CD14-positive monocyte (primary cell): ENCODE measurements around the gene ACSL6. TPM values are rescaled to one million over a fixed set of nuclear protein-coding genes. Genes with fewer than 3 reads are reported as not detected.
"Not testable (repeated sequence)": the region's sequence is repeated elsewhere in the genome, so short reads cannot be mapped to it uniquely, and the experiment has no call there.

Source experiments
- DNase-seq, 3 donors: peaks; one replicate each; pipeline ENCODE4 v3.0.0-alpha.2; 2011 to 2022
- H2AFZ ChIP-seq: 2 replicates; pipeline ENCODE4 v1.6.0; 2012; ENCODE audit warnings: mild to moderate bottlenecking, low read depth, low read length, inconsistent platforms; ENCODE audit not compliant: insufficient read depth, poor library complexity, severe bottlenecking
- H3K27ac ChIP-seq, 2 donors: 1 replicate in 1 of 2; 2 replicates in 1 of 2; pipeline ENCODE4 v1.5.1; 2012 to 2013; ENCODE audit warnings: low read length in 2 of 2, control low read depth in 1 of 2, inconsistent platforms in 1 of 2, low read depth in 1 of 2, mild to moderate bottlenecking in 1 of 2
- H3K27me3 ChIP-seq, 2 donors: one replicate each; pipeline versions ENCODE4 v1.6.0 to v1.6.1; 2011 to 2013; ENCODE audit warnings: low read length in 2 of 2; ENCODE audit not compliant: control insufficient read depth in 2 of 2, insufficient read depth in 2 of 2
- H3K36me3 ChIP-seq, 2 donors: replicated peaks in 1 of 2; 1 replicate in 1 of 2; 2 replicates in 1 of 2; pipeline versions ENCODE4 v1.5.1 to v1.6.1; 2012 to 2013; ENCODE audit warnings: low read length in 2 of 2, control low read depth in 1 of 2, inconsistent platforms in 1 of 2, mild to moderate bottlenecking in 1 of 2; ENCODE audit not compliant: insufficient read depth in 2 of 2, control insufficient read depth in 1 of 2
- H3K4me1 ChIP-seq, 2 donors: 1 replicate in 1 of 2; 2 replicates in 1 of 2; pipeline versions ENCODE4 v1.5.1 to v1.6.1; 2012 to 2013; ENCODE audit warnings: low read length in 2 of 2, control low read depth in 1 of 2, inconsistent platforms in 1 of 2, mild to moderate bottlenecking in 1 of 2, moderate library complexity in 1 of 2; ENCODE audit not compliant: insufficient read depth in 2 of 2, control insufficient read depth in 1 of 2
- H3K4me2 ChIP-seq: replicated peaks from 2 replicates; pipeline ENCODE3; 2012; ENCODE audit warnings: low read length, moderate library complexity, mild to moderate bottlenecking; ENCODE audit not compliant: poor library complexity, severe bottlenecking; ENCODE audit errors: extremely low read depth
- H3K4me3 ChIP-seq, 3 experiments: fragments of 200-600 bp in 1 of 3; sonication (generic) in 1 of 3; replicated peaks in 1 of 3; 1 replicate in 2 of 3; 2 replicates in 1 of 3; pipeline ENCODE4 v1.5.1; 2011 to 2013; ENCODE audit warnings: low read length in 3 of 3, mild to moderate bottlenecking in 3 of 3, control low read depth in 2 of 3, low read depth in 2 of 3, inconsistent platforms in 1 of 3, moderate library complexity in 1 of 3
- H3K79me2 ChIP-seq: 2 replicates; pipeline ENCODE4 v1.6.0; 2012; ENCODE audit warnings: mild to moderate bottlenecking, control low read depth, inconsistent platforms, low read length, moderate library complexity; ENCODE audit not compliant: insufficient read depth
- H3K9ac ChIP-seq: 2 replicates; pipeline ENCODE4 v1.6.0; 2017; ENCODE audit warnings: low read length, mild to moderate bottlenecking; ENCODE audit not compliant: insufficient read depth, poor library complexity, severe bottlenecking
- H3K9me3 ChIP-seq, 2 donors: replicated peaks in 1 of 2; 1 replicate in 1 of 2; 2 replicates in 1 of 2; pipeline versions ENCODE4 v1.5.1 to v1.6.1; 2012 to 2013; ENCODE audit warnings: low read length in 2 of 2, control low read depth in 1 of 2; ENCODE audit not compliant: control insufficient read depth in 1 of 2, insufficient read depth in 1 of 2
- H4K20me1 ChIP-seq: 2 replicates; pipeline ENCODE4 v1.6.0; 2012; ENCODE audit warnings: mild to moderate bottlenecking, low read length, control low read depth, moderate library complexity; ENCODE audit not compliant: insufficient read depth
- H3K27ac Mint-ChIP-seq, 7 donors: one replicate each; pipeline ENCODE4 v1.8.0; 2020; ENCODE audit warnings: mild to moderate bottlenecking in 7 of 7, mixed read lengths in 7 of 7, moderate library complexity in 6 of 7, inconsistent platforms in 2 of 7
- H3K27me3 Mint-ChIP-seq, 3 donors: one replicate each; pipeline ENCODE4 v1.8.0; 2021 to 2022; ENCODE audit warnings: low read depth in 3 of 3, mild to moderate bottlenecking in 3 of 3, mixed read lengths in 3 of 3, moderate library complexity in 3 of 3, inconsistent platforms in 1 of 3
- H3K36me3 Mint-ChIP-seq, 2 donors: one replicate each; pipeline ENCODE4 v1.8.0; 2020; ENCODE audit warnings: mixed read lengths in 2 of 2, inconsistent platforms in 1 of 2, mild to moderate bottlenecking in 1 of 2
- H3K4me1 Mint-ChIP-seq: one replicate; pipeline ENCODE4 v1.8.0; 2020; ENCODE audit warnings: mild to moderate bottlenecking, mixed read lengths
- H3K4me3 Mint-ChIP-seq, 2 donors: one replicate each; pipeline ENCODE4 v1.8.0; 2020; ENCODE audit warnings: mild to moderate bottlenecking in 2 of 2, mixed read lengths in 2 of 2, moderate library complexity in 1 of 2
- H3K9me3 Mint-ChIP-seq, 7 donors: one replicate each; pipeline ENCODE4 v1.8.0; 2020 to 2022; ENCODE audit warnings: mixed read lengths in 7 of 7, mild to moderate bottlenecking in 6 of 7, moderate library complexity in 6 of 7, inconsistent platforms in 2 of 7
- CTCF ChIP-seq: fragments of 200-600 bp; IDR thresholded peaks from one replicate; pipeline ENCODE4 v1.8.0; 2022; ENCODE audit warnings: antibody characterized with exemption, mild to moderate bottlenecking
- WGBS: methylation state at CpG from one replicate; pipeline ENCODE4 v1.1.5; 2013; ENCODE audit warnings: missing lambda C conversion rate; ENCODE audit not compliant: insufficient coverage; 5-methylcytosine and 5-hydroxymethylcytosine counted together
- intact Hi-C, 2 donors: fragments of 100-400 bp; cut with micrococcal nuclease; formaldehyde crosslinking; loops; one replicate each; pipeline versions ENCODE4 v1.15.0 to v1.15.1; 2023
- polyA plus RNA-seq, 3 donors: library from polyadenylated mRNA; depleted of rRNA in 1 of 3; unstranded in 2 of 3; stranded (reverse) in 1 of 3; fragments of 300-500 nt in 2 of 3; fragments of >200 nt in 1 of 3; fragmentation: Illumina TruSeq in 2 of 3; gene quantifications; 1 replicate in 2 of 3; 2 replicates in 1 of 3; pipeline ENCODE4 v1.2.3, GENCODE V29; 2012 to 2021

The ACSL6 gene
- polyA plus RNA-seq, 3 donors, result 0.45 TPM; not detected in 2

GRCh38 chr5:131913603-131914002 is 97.9 kb downstream of the ACSL6 start:
- H4K20me1 ChIP-seq, result no peaks in the 10 kb centered on the region
- intact Hi-C loops, result no loop called here
- no peak overlapping the region for H3K4me2 ChIP-seq
- H3K27me3 Mint-ChIP-seq, result peaks cover 0 to 3% (median 2%) of the 10 kb centered on the region in 3 donors
- no peak overlapping the region for H3K9ac ChIP-seq
- no peaks in the 10 kb centered on the region for H3K9me3 ChIP-seq
- H3K4me3 Mint-ChIP-seq, result no peak overlapping the region
- no peak overlapping the region for H3K27ac ChIP-seq
- no peaks in the 10 kb centered on the region for H3K4me1 ChIP-seq
- no peak for DNase-seq
- no peaks in the 10 kb centered on the region for H3K79me2 ChIP-seq
- no peak overlapping the region for H2AFZ ChIP-seq
- H3K27ac Mint-ChIP-seq, result no peak overlapping the region
- H3K4me3 ChIP-seq, result no peak overlapping the region
- peaks cover 0 to 5% (median 2%) of the 10 kb centered on the region in 7 donors for H3K9me3 Mint-ChIP-seq
- no peaks in the 10 kb centered on the region for H3K27me3 ChIP-seq
- no peaks in the 10 kb centered on the region for H3K4me1 Mint-ChIP-seq
- no peak for TF ChIP-seq CTCF
- H3K36me3 ChIP-seq, result no peaks in the 10 kb centered on the region
- no peaks in the 10 kb centered on the region for H3K36me3 Mint-ChIP-seq
- 82% methylated on average over 2 of the region's 3 CpGs for WGBS

- H3K4me3 ChIP-seq, result no peak overlapping the region
- H3K4me2 ChIP-seq, result no peak overlapping the region
- Mint-ChIP-seq H3K4me3 (no peak overlapping the region), H3K27me3 (peaks cover 0 to 1% (median 0%) of the 10 kb centered on the region in 3 donors), H3K36me3 (no peaks in the 10 kb centered on the region), H3K27ac (no peak overlapping the region), H3K4me1 (no peaks in the 10 kb centered on the region), H3K9me3 (peaks cover 15 to 29% (median 21%) of the 10 kb centered on the region in 7 donors)
- H4K20me1 ChIP-seq, result no peaks in the 10 kb centered on the region
- H3K27ac ChIP-seq, result no peak overlapping the region
- no peak for TF ChIP-seq CTCF
- no peak for DNase-seq
- no peaks in the 10 kb centered on the region for H3K79me2 ChIP-seq
- H3K27me3 ChIP-seq, result no peaks in the 10 kb centered on the region
- WGBS, result no CpG with 5 or more reads among the region's 2 CpGs
- H3K4me1 ChIP-seq, result no peaks in the 10 kb centered on the region
- no peaks in the 10 kb centered on the region for H3K9me3 ChIP-seq
- H3K9ac ChIP-seq, result no peak overlapping the region
- intact Hi-C loops, result no loop called here
- no peak overlapping the region for H2AFZ ChIP-seq
- no peaks in the 10 kb centered on the region for H3K36me3 ChIP-seq
Observed at GRCh38 chr5:131906668-131907067, 104.8 kb downstream of the ACSL6 start.

- H3K36me3 Mint-ChIP-seq, H3K36me3 ChIP-seq, H3K4me2 ChIP-seq, H3K79me2 ChIP-seq, H3K4me3 ChIP-seq, H4K20me1 ChIP-seq, H3K4me1 ChIP-seq, H3K4me3 Mint-ChIP-seq, H3K4me1 Mint-ChIP-seq, DNase-seq, H2AFZ ChIP-seq, H3K27me3 Mint-ChIP-seq, H3K27ac Mint-ChIP-seq, H3K27me3 ChIP-seq, intact Hi-C loops, H3K9ac ChIP-seq, H3K27ac ChIP-seq: not testable (repeated sequence)
- WGBS, result no CpG with 5 or more reads among the region's 1 CpG
- peaks cover 3 to 24% of the 10 kb centered on the region in 2 donors for H3K9me3 ChIP-seq
- H3K9me3 Mint-ChIP-seq, result peaks cover 19 to 35% (median 29%) of the 10 kb centered on the region in 7 donors
Observed at GRCh38 chr5:131902266-131902665, 109.2 kb downstream of the ACSL6 start.
